Measurements from ENCODE around the gene FOXO3. TPM values are rescaled to one million over a fixed set of nuclear protein-coding genes. Genes with fewer than 3 reads are reported as not detected.
A peak's percentile ranks its signal among the peaks of the same experiment; 100 is the strongest.

The FOXO3 gene
- polyA plus RNA-seq, 1 of the 3 experiments (the other 2 are of a cell fraction) = 8.1 TPM

DNA sequence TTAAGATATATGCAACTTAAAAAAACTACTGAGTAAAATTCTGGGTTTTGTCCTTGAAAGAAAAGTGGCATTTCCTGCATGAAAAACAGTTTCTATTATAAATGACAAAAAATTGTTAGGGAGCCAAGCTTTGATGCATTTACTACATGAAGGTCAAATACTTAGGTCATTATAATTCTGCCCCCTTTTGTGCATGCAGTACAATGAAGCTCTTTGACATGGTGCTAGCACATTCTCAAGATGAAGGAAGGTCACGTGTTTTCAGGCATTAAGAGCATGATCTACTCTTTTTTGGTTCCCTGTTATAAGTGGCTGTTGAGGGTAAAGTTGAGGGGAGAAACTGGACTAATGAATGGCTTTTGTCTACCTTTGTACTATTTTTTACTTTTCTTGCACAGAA, 72.7 kb downstream of the FOXO3 start:
- peaks cover 74% of the 10 kb centered on the region for H4K20me1 ChIP-seq (ENCODE audit: insufficient read depth)
- TF ChIP-seq, protein P1, sequence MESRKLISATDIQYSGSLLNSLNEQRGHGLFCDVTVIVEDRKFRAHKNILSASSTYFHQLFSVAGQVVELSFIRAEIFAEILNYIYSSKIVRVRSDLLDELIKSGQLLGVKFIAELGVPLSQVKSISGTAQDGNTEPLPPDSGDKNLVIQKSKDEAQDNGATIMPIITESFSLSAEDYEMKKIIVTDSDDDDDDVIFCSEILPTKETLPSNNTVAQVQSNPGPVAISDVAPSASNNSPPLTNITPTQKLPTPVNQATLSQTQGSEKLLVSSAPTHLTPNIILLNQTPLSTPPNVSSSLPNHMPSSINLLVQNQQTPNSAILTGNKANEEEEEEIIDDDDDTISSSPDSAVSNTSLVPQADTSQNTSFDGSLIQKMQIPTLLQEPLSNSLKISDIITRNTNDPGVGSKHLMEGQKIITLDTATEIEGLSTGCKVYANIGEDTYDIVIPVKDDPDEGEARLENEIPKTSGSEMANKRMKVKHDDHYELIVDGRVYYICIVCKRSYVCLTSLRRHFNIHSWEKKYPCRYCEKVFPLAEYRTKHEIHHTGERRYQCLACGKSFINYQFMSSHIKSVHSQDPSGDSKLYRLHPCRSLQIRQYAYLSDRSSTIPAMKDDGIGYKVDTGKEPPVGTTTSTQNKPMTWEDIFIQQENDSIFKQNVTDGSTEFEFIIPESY (IDR thresholded peaks at IDR 0.05; ENCODE audit: borderline replicate concordance, low read depth) = no peak
- TF ChIP-seq, protein P2, sequence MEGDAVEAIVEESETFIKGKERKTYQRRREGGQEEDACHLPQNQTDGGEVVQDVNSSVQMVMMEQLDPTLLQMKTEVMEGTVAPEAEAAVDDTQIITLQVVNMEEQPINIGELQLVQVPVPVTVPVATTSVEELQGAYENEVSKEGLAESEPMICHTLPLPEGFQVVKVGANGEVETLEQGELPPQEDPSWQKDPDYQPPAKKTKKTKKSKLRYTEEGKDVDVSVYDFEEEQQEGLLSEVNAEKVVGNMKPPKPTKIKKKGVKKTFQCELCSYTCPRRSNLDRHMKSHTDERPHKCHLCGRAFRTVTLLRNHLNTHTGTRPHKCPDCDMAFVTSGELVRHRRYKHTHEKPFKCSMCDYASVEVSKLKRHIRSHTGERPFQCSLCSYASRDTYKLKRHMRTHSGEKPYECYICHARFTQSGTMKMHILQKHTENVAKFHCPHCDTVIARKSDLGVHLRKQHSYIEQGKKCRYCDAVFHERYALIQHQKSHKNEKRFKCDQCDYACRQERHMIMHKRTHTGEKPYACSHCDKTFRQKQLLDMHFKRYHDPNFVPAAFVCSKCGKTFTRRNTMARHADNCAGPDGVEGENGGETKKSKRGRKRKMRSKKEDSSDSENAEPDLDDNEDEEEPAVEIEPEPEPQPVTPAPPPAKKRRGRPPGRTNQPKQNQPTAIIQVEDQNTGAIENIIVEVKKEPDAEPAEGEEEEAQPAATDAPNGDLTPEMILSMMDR (IDR thresholded peaks at IDR 0.05) = no peak
- no peak for TF ChIP-seq GABPA (IDR thresholded peaks at IDR 0.05; ENCODE audit: low read depth)
- TF ChIP-seq POLR2AphosphoS5 (IDR thresholded peaks at IDR 0.05; ENCODE audit: low read depth, low read length) = no peak
- TF ChIP-seq TEAD4 (IDR thresholded peaks at IDR 0.05; ENCODE audit: borderline replicate concordance, insufficient read depth) = no peak
- CTCF ChIA-PET = interaction anchor here (0.6 kb wide), 1 partner anchor 1903 kb away, joined by 3 read pairs; no protein-coding TSS in a partner anchor
- WGBS (ENCODE audit: low lambda C conversion rate) = 100% methylated on average over 1 of the region's 1 CpG
- H3K9me3 ChIP-seq = no peaks in the 10 kb centered on the region
- H3K36me3 ChIP-seq (replicated peaks in 1 of 2; ENCODE audit: control insufficient read depth in 1 of 2, insufficient read depth in 2 of 2, low read length in 1 of 2) = no peaks in the 10 kb centered on the region
- no peak overlapping the region for H2AFZ ChIP-seq (ENCODE audit: low read depth)
- no peaks in the 10 kb centered on the region for H3K27me3 ChIP-seq (ENCODE audit: insufficient read depth)
- H3K27ac ChIP-seq (ENCODE audit: low read depth in 2 of 2, low read length in 1 of 2) = peak overlapping the region in 1 of 2 experiments; percentile 48; a peak in 2 of 4 replicates
- no peak overlapping the region for H3K4me2 ChIP-seq
- DNase-seq = no peak
- no peaks in the 10 kb centered on the region for H3K9me2 ChIP-seq
- no peak overlapping the region for H3K4me3 ChIP-seq (ENCODE audit: low read depth in 2 of 2, low read length in 1 of 2)
- no peaks in the 10 kb centered on the region for H3F3A ChIP-seq (replicated peaks; ENCODE audit: insufficient read depth)
- H3K79me2 ChIP-seq (ENCODE audit: insufficient read depth) = peaks cover 77% of the 10 kb centered on the region
- H3K9ac ChIP-seq = no peak overlapping the region
- peaks cover 4 to 39% of the 10 kb centered on the region in 2 experiments; a peak in 2 of 4 replicates for H3K4me1 ChIP-seq (ENCODE audit: control insufficient read depth in 1 of 2, insufficient read depth in 2 of 2, low read depth in 1 of 2, low read length in 1 of 2)
- POLR2A ChIA-PET = interaction anchor here (0.6 kb wide), 1 partner anchor 57 kb away, joined by 4 read pairs; no protein-coding TSS in a partner anchor

DNA sequence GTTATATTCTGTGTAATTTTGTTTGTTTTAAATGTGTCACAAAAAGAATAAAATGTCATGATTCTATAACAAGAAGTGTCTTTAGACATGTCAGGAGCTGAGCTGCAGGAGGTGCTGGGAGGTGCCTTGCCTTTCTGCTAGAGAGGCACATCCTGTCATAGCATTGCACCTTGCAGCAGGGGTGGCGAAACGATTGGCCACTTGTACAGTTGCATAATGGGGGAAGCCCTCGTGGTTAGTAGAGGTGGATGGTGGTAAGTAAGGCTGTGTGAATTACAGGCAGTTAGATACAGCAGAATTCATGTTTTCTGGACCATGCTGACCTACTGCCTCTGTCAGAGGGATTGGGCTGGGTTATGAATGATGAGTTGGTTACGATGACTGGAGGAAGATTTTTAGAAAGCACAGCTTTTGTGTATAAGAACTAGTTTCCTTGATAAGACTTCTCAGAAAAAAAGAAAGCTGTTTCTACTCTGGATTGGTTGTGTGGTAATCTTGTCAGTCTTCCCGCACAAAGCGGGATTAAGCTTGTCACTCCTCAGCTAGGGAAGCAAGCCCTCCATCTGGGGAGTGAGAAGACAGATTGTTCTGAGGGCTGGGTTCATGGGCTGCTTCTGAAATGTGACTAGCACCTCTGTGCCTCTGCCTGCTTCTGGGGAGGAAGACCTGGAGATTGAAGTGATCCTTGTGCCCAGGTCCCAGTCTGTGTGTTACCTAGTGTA, 74.9 kb downstream of the FOXO3 start:
- DNase-seq = no peak
- no peaks in the 10 kb centered on the region for H3K36me3 ChIP-seq (replicated peaks in 1 of 2; ENCODE audit: control insufficient read depth in 1 of 2, insufficient read depth in 2 of 2, low read length in 1 of 2)
- 100% methylated on average over 5 of the region's 6 CpGs for WGBS (ENCODE audit: low lambda C conversion rate)
- H3K9me2 ChIP-seq = no peaks in the 10 kb centered on the region
- ChIA-PET CTCF (no interaction called here), POLR2A (no interaction called here)
- H3K4me1 ChIP-seq (ENCODE audit: control insufficient read depth in 1 of 2, insufficient read depth in 2 of 2, low read depth in 1 of 2, low read length in 1 of 2) = peaks cover 0 to 37% of the 10 kb centered on the region in 2 experiments; a peak in 2 of 4 replicates
- H3K9ac ChIP-seq = no peak overlapping the region
- no peak overlapping the region for H3K4me3 ChIP-seq (ENCODE audit: low read depth in 2 of 2, low read length in 1 of 2)
- H3K9me3 ChIP-seq = no peaks in the 10 kb centered on the region
- H3K79me2 ChIP-seq (ENCODE audit: insufficient read depth) = peaks cover 58% of the 10 kb centered on the region
- no peak overlapping the region for H3K4me2 ChIP-seq
- H4K20me1 ChIP-seq (ENCODE audit: insufficient read depth) = peaks cover 62% of the 10 kb centered on the region
- no peak overlapping the region for H3K27ac ChIP-seq (ENCODE audit: low read depth in 2 of 2, low read length in 1 of 2)
- H2AFZ ChIP-seq (ENCODE audit: low read depth) = no peak overlapping the region
- H3K27me3 ChIP-seq (ENCODE audit: insufficient read depth) = no peaks in the 10 kb centered on the region
- TF ChIP-seq JUND (IDR thresholded peaks at IDR 0.05) (no peak), RAD21 (IDR thresholded peaks at IDR 0.05; ENCODE audit: low read length) (no peak), NFIC (IDR thresholded peaks at IDR 0.05; ENCODE audit: borderline replicate concordance) (no peak), POLR2AphosphoS5 (IDR thresholded peaks at IDR 0.05; ENCODE audit: low read depth, low read length) (no peak), RCOR1 (IDR thresholded peaks at IDR 0.05; ENCODE audit: low read length) (no peak), FOXM1 (IDR thresholded peaks at IDR 0.05; ENCODE audit: low read depth) (no peak), RFX5 (IDR thresholded peaks at IDR 0.05; ENCODE audit: low read length) (no peak), EZH2phosphoT487 (IDR thresholded peaks at IDR 0.05; ENCODE audit: borderline replicate concordance, low read depth) (no peak), GATA2 (CRISPR knock-in tag; IDR thresholded peaks at IDR 0.05) (no peak), TEAD4 (IDR thresholded peaks at IDR 0.05; ENCODE audit: borderline replicate concordance, insufficient read depth) (no peak), MEF2A (IDR thresholded peaks at IDR 0.05; ENCODE audit: borderline replicate concordance, low read depth) (no peak), YY1 (IDR thresholded peaks at IDR 0.05; ENCODE audit: low read depth) (no peak)
- TF ChIP-seq, protein P3, sequence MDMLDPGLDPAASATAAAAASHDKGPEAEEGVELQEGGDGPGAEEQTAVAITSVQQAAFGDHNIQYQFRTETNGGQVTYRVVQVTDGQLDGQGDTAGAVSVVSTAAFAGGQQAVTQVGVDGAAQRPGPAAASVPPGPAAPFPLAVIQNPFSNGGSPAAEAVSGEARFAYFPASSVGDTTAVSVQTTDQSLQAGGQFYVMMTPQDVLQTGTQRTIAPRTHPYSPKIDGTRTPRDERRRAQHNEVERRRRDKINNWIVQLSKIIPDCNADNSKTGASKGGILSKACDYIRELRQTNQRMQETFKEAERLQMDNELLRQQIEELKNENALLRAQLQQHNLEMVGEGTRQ (IDR thresholded peaks at IDR 0.05; ENCODE audit: borderline replicate concordance, low read depth, low read length) = no peak
- TF ChIP-seq, protein P4, sequence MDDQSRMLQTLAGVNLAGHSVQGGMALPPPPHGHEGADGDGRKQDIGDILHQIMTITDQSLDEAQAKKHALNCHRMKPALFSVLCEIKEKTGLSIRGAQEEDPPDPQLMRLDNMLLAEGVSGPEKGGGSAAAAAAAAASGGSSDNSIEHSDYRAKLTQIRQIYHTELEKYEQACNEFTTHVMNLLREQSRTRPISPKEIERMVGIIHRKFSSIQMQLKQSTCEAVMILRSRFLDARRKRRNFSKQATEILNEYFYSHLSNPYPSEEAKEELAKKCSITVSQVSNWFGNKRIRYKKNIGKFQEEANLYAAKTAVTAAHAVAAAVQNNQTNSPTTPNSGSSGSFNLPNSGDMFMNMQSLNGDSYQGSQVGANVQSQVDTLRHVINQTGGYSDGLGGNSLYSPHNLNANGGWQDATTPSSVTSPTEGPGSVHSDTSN (IDR thresholded peaks at IDR 0.05) = no peak
- TF ChIP-seq, protein P1 (IDR thresholded peaks at IDR 0.05; ENCODE audit: borderline replicate concordance, low read depth) = no peak
- H3F3A ChIP-seq (replicated peaks; ENCODE audit: insufficient read depth) = no peaks in the 10 kb centered on the region

Measured in SK-N-SH (cell line).